AG10803 (cell line): ENCODE data around the gene TTC7B.
A peak's percentile ranks its signal among the peaks of the same experiment; 100 is the strongest.

ENCODE experiments used
- DNase-seq: peaks from one replicate; pipeline ENCODE4 v3.0.0; 2010; ENCODE audit warnings: low read depth
- H3K4me3 ChIP-seq: 2 replicates; pipeline ENCODE4 v1.5.1; 2011; ENCODE audit warnings: mild to moderate bottlenecking, low read length, control low read depth
- TF ChIP-seq, protein P1 (sequence below): conservative IDR thresholded peaks from 2 replicates; pipeline ENCODE4 v1.5.1; 2011; ENCODE audit warnings: mild to moderate bottlenecking, low read length, control low read depth, inconsistent platforms

Gene TTC7B

DNA sequence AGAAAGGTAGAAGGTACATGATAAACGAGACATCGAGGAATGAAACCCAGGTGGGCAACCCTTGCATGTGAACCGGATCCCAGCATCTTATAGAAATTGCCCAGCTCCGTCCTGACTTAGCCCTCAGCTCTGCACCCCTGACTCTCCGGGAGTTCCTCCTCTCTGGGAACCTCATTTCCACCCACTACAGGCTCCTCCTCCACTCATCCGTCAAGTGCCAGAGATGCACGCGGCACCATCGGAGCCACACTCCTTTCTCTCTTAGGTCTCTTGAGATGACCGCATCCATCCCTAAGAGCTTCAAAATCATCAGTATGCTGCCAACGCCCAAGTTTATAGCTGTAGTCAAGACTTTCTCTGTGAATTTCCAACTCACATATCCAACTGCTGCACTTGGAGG is 84.7 kb downstream of the TTC7B start:
- H3K4me3 ChIP-seq = no peak overlapping the region
- no peak for DNase-seq
- TF ChIP-seq, protein P1, sequence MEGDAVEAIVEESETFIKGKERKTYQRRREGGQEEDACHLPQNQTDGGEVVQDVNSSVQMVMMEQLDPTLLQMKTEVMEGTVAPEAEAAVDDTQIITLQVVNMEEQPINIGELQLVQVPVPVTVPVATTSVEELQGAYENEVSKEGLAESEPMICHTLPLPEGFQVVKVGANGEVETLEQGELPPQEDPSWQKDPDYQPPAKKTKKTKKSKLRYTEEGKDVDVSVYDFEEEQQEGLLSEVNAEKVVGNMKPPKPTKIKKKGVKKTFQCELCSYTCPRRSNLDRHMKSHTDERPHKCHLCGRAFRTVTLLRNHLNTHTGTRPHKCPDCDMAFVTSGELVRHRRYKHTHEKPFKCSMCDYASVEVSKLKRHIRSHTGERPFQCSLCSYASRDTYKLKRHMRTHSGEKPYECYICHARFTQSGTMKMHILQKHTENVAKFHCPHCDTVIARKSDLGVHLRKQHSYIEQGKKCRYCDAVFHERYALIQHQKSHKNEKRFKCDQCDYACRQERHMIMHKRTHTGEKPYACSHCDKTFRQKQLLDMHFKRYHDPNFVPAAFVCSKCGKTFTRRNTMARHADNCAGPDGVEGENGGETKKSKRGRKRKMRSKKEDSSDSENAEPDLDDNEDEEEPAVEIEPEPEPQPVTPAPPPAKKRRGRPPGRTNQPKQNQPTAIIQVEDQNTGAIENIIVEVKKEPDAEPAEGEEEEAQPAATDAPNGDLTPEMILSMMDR = no peak

DNA sequence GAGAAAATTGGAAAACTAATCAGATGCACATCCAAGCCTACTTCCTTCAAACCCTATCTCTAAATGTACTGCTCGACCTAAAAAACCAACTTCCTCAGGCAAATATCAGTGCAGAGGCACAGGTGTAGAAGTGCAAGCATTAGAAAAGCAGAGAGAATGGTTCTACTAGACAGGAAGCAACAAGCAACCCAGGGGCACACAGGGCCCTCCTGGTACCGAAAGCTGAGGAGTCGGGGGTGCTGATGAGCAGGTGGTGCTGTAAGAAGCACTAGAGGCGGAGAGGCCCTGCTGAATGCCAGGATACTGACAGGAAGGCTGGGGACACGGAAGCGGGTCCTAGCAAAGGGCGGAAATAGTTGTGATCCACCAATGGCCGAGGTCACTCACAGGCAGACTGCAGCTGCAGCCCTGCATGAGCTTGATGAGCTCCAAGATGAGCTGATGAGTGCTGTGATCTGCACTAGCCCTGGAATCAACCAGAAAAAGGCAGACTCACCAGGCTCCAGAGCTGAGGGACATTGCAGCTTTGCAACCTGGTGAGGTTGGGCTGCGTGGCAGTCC is 85.9 kb downstream of the TTC7B start:
- DNase-seq = no peak
- H3K4me3 ChIP-seq = no peak overlapping the region
- TF ChIP-seq, protein P1 = no peak

DNA sequence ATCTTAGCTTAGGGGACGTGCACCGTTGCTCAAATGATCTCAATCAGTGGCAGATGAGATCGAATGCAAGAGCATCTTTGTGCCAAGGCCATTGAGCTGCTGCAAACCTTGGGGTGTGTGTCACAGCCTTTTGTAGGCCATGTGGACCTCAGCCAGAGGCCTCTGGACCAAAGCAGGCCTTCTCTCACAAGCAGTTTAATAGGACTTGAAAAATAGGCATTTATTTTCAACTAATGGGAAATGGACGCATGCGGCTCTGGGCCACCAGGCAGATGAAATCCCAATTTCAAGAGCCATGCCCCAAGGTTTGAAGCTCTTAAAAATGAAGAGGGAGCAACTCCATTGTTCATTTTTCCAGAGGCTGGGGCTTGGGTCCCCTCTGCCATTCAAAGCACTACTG is 87.3 kb downstream of the TTC7B start:
- H3K4me3 ChIP-seq = no peak overlapping the region
- DNase-seq = no peak
- TF ChIP-seq, protein P1 = no peak

GRCh38 chr14:90727082-90727481 is 89.1 kb downstream of the TTC7B start:
- TF ChIP-seq, protein P1 = no peak
- no peak for DNase-seq
- H3K4me3 ChIP-seq = no peak overlapping the region

DNA sequence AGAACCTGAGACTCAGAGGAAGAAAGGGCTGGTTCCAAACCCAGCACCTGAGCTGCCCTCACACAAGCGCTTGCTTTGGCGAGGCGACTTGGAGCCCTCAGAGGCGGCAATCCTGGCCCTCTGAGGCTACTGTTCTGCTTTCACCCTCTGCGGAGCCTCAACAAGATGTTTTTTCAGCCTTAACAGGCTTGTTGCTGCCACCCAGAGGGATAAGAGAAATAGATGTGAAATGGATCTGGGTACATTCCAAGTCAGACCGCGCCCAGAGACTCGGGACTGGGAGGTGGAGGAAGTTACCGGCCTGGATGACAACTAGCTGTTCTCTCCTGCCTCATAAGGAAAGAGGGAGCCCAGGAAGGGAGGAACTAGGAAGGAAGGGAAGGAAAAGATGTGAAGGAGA is 89.6 kb downstream of the TTC7B start:
- DNase-seq = peak; percentile 73
- no peak overlapping the region for H3K4me3 ChIP-seq
- TF ChIP-seq, protein P1 = peak; percentile 43

- DNase-seq = no peak
These were observed 91.4 kb downstream of the TTC7B start for GRCh38 chr14:90724866-90725265.

GRCh38 chr14:90722590-90722989 is 93.6 kb downstream of the TTC7B start:
- no peak for DNase-seq
- TF ChIP-seq, protein P1 = no peak

More at GRCh38 chr14:90724866-90725265, 91.4 kb downstream of the TTC7B start:
- no peak overlapping the region for H3K4me3 ChIP-seq
- TF ChIP-seq, protein P1 = no peak

More at GRCh38 chr14:90722590-90722989, 93.6 kb downstream of the TTC7B start:
- H3K4me3 ChIP-seq = no peak overlapping the region
